Glutamatergic neuron (in vitro differentiated cells): ENCODE results near the gene IFFO2. TPM values are rescaled to one million over a fixed set of nuclear protein-coding genes. Genes with fewer than 3 reads are reported as not detected.

Source experiments
- DNase-seq: peaks from one replicate; pipeline ENCODE4 v3.0.0; 2022
- H3K27ac Mint-ChIP-seq: one replicate; pipeline ENCODE4 v1.8.0; 2020; ENCODE audit warnings: mild to moderate bottlenecking, mixed read lengths, inconsistent platforms; ENCODE audit not compliant: unreplicated experiment
- H3K27me3 Mint-ChIP-seq: one replicate; pipeline ENCODE4 v1.8.0; 2020; ENCODE audit warnings: mild to moderate bottlenecking, moderate library complexity, mixed read lengths, inconsistent platforms; ENCODE audit not compliant: unreplicated experiment
- H3K36me3 Mint-ChIP-seq: one replicate; pipeline ENCODE4 v1.8.0; 2020; ENCODE audit warnings: mild to moderate bottlenecking, mixed read lengths, inconsistent platforms; ENCODE audit not compliant: unreplicated experiment
- H3K4me1 Mint-ChIP-seq: one replicate; pipeline ENCODE4 v1.8.0; 2020; ENCODE audit warnings: mild to moderate bottlenecking, low read depth, mixed read lengths, inconsistent platforms; ENCODE audit not compliant: unreplicated experiment
- H3K4me3 Mint-ChIP-seq: one replicate; pipeline ENCODE4 v1.8.0; 2020; ENCODE audit warnings: mild to moderate bottlenecking, mixed read lengths, inconsistent platforms; ENCODE audit not compliant: unreplicated experiment
- H3K9me3 Mint-ChIP-seq: one replicate; pipeline ENCODE4 v1.8.0; 2020; ENCODE audit warnings: mild to moderate bottlenecking, moderate library complexity, mixed read lengths, inconsistent platforms; ENCODE audit not compliant: unreplicated experiment
- CTCF ChIP-seq: fragments of 200-600 bp; sonication (generic); IDR thresholded peaks from one replicate; pipeline ENCODE4 v1.5.0; 2021; ENCODE audit not compliant: partially characterized antibody, unreplicated experiment
- total RNA-seq: library from RNA; stranded (reverse); fragmentation: NEBNext Ultra II Directional; extraction: Animal tissue kit (Norgen Biotek cat#: 25700); gene quantifications from one replicate; pipeline ENCODE4 v1.2.1, GENCODE V29; 2021; ENCODE audit not compliant: unreplicated experiment

The IFFO2 gene
- total RNA-seq, 1 donor from 2014 or later: 107 TPM

GRCh38 chr1:18949686-18950400, 6.6 kb downstream of the IFFO2 start:
- peaks cover 18% of the 10 kb centered on the region for H3K27me3 Mint-ChIP-seq
- H3K36me3 Mint-ChIP-seq: no peaks in the 10 kb centered on the region
- H3K4me1 Mint-ChIP-seq: peaks cover 72% of the 10 kb centered on the region
- DNase-seq: peak; percentile 46
- peak; percentile 5 for TF ChIP-seq CTCF
- H3K27ac Mint-ChIP-seq: peak overlapping the region; percentile 96
- peaks cover 12% of the 10 kb centered on the region for H3K9me3 Mint-ChIP-seq
- H3K4me3 Mint-ChIP-seq: peak overlapping the region; percentile 94

- peak overlapping the region; percentile 94 for H3K4me3 Mint-ChIP-seq
- peaks cover 18% of the 10 kb centered on the region for H3K27me3 Mint-ChIP-seq
- DNase-seq: no peak
- H3K4me1 Mint-ChIP-seq: peaks cover 76% of the 10 kb centered on the region
- no peak for TF ChIP-seq CTCF
- peak overlapping the region; percentile 96 for H3K27ac Mint-ChIP-seq
- H3K36me3 Mint-ChIP-seq: no peaks in the 10 kb centered on the region
- H3K9me3 Mint-ChIP-seq: peaks cover 12% of the 10 kb centered on the region
Observed at GRCh38 chr1:18948913-18949685, 7.4 kb downstream of the IFFO2 start.

GRCh38 chr1:18948048-18948912, 8.2 kb downstream of the IFFO2 start:
- Mint-ChIP-seq H3K4me1 (peaks cover 78% of the 10 kb centered on the region), H3K4me3 (peak overlapping the region; percentile 94)

GRCh38 chr1:18947570-18947969, 8.9 kb downstream of the IFFO2 start:
- peaks cover 15% of the 10 kb centered on the region for H3K9me3 Mint-ChIP-seq
- no peak for TF ChIP-seq CTCF
- no peak for DNase-seq
- peak overlapping the region; percentile 51 for H3K4me3 Mint-ChIP-seq
- H3K4me1 Mint-ChIP-seq: peaks cover 76% of the 10 kb centered on the region
- peaks cover 19% of the 10 kb centered on the region for H3K27me3 Mint-ChIP-seq
- H3K27ac Mint-ChIP-seq: peak overlapping the region; percentile 84
- H3K36me3 Mint-ChIP-seq: no peaks in the 10 kb centered on the region

More at GRCh38 chr1:18948048-18948912, 8.2 kb downstream of the IFFO2 start:
- TF ChIP-seq CTCF: no peak
- Mint-ChIP-seq H3K27ac (peak overlapping the region; percentile 96), H3K36me3 (no peaks in the 10 kb centered on the region), H3K27me3 (peaks cover 19% of the 10 kb centered on the region), H3K9me3 (peaks cover 15% of the 10 kb centered on the region)
- DNase-seq: no peak
